Heart left ventricle (tissue), 13 donors: Measurements from ENCODE around the gene ZSWIM4.

Experiments
- POLR2A ChIP-seq, 2 donors: fragments of 450-650 bp; IDR thresholded peaks; one replicate each; pipeline ENCODE4 v1.6.1; 2017; ENCODE audit warnings: antibody characterized with exemption in 2 of 2, mild to moderate bottlenecking in 2 of 2, moderate library complexity in 2 of 2
- TF ChIP-seq, protein P1 (sequence below), 12 donors: fragments of 200-600 bp; sonication (generic) in 4 of 12; IDR thresholded peaks; one replicate each; pipeline versions ENCODE4 v1.5.0 to v1.8.0; 2018 to 2022; ENCODE audit warnings: antibody characterized with exemption in 12 of 12, mild to moderate bottlenecking in 5 of 12
- donor health status: ischemic (EF 13 %, LVEDD 7.1; RV severe dilation, severe dysfunction).
- donor health status: DM: no; HTN: yes; CAD: no.
- donor health status: DM: no; HTN: no; CAD: no.
- donor health status: ischemic (EF 25% LVEDD 6.9; RV normal size, moderate dysfunction).
- donor health status: ischemic (EF 25% LVEDD 5.7; RV mildly dilated, moderate dysfunction).
- donor health status: ischemic (EF 35%, LVEDD 5.7; RV mildly dilated, moderate dysfunction).
- donor health status: nonischemic (EF 11% LVEDD 7.7; RV severe dilation, severe dysfunction).
- donor health status: DM: yes; HTN: yes; CAD: no.
- donor health status: PGD.
- donor health status: ischemic (EF 29% LVEDD 5.4; RV normal size, mild dysfunction).
- donor health status: nonischemic (EF 23%, LVEDD 6.1; RV moderate dilation, normal function).

DNA sequence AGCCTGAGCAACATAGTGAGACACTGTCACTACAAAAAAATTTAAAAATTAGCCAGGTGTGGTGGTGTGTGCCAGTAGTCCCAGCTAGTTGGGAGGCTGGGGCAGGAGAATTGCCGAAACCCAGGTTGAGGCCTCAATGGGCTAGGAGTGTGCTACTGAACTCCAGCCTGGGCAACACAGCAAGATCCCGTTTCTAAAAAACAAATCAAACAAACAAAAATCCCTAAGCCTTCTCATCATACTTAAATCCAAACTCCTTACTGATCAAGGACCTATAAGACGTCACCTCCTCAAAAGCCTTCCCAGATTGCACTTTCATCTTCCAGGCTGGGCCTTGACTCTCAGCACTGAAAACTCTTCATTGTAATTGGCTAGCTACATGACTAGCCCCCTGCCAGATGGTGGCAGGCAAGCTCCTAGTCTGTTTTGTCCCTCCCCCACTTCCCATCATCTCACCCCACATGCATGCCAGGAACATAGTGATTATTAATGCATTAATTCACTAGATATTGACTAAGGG is 64.2 kb downstream of the ZSWIM4 start:
- TF ChIP-seq, protein P1, sequence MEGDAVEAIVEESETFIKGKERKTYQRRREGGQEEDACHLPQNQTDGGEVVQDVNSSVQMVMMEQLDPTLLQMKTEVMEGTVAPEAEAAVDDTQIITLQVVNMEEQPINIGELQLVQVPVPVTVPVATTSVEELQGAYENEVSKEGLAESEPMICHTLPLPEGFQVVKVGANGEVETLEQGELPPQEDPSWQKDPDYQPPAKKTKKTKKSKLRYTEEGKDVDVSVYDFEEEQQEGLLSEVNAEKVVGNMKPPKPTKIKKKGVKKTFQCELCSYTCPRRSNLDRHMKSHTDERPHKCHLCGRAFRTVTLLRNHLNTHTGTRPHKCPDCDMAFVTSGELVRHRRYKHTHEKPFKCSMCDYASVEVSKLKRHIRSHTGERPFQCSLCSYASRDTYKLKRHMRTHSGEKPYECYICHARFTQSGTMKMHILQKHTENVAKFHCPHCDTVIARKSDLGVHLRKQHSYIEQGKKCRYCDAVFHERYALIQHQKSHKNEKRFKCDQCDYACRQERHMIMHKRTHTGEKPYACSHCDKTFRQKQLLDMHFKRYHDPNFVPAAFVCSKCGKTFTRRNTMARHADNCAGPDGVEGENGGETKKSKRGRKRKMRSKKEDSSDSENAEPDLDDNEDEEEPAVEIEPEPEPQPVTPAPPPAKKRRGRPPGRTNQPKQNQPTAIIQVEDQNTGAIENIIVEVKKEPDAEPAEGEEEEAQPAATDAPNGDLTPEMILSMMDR (IDR thresholded peaks at IDR 0.05), result peak in 1 of 12 donors; percentile 15
- no peak for TF ChIP-seq POLR2A (IDR thresholded peaks at IDR 0.05)
